SK-N-MC (cell line): Measurements from ENCODE around the gene BARX1.
"Not testable (repeated sequence)": the region's sequence is repeated elsewhere in the genome, so short reads cannot be mapped to it uniquely, and the experiment has no call there.

ENCODE experiments used
- DNase-seq: peaks from one replicate; pipeline ENCODE4 v3.0.0-alpha.2; 2011; ENCODE audit warnings: low read depth, low spot score
- H3K27ac ChIP-seq: fragments of 200-600 bp; sonication (generic); 2 replicates; pipeline ENCODE4 v1.5.1; 2016; ENCODE audit warnings: mixed run types
- H3K36me3 ChIP-seq: fragments of 200-600 bp; sonication (generic); 2 replicates; pipeline ENCODE4 v1.6.1; 2017; ENCODE audit warnings: antibody characterized with exemption, low read length, mixed read lengths; ENCODE audit not compliant: insufficient read depth
- H3K4me3 ChIP-seq: fragments of 200-600 bp; sonication (generic); 2 replicates; pipeline ENCODE4 v1.5.1; 2016
- H3K9ac ChIP-seq: fragments of 200-600 bp; sonication (generic); 2 replicates; pipeline ENCODE4 v1.8.0; 2017; ENCODE audit warnings: mixed run types, mixed read lengths; ENCODE audit not compliant: insufficient read length
- H3K9me3 ChIP-seq: fragments of 200-600 bp; sonication (generic); 2 replicates; pipeline ENCODE4 v1.6.1; 2017; ENCODE audit warnings: low read depth, mild to moderate bottlenecking, antibody characterized with exemption, low read length, moderate library complexity, mixed read lengths
- EZH2 ChIP-seq: fragments of 200-600 bp; sonication (generic); IDR thresholded peaks from one replicate; pipeline ENCODE4 v1.6.1; 2017; ENCODE audit warnings: antibody characterized with exemption
- FOXP2 ChIP-seq: optimal IDR thresholded peaks from 2 replicates; pipeline ENCODE3; 2011; ENCODE audit warnings: mild to moderate bottlenecking, moderate library complexity; ENCODE audit not compliant: insufficient read depth; ENCODE audit errors: extremely low read length, control extremely low read depth
- POLR2AphosphoS5 ChIP-seq: IDR thresholded peaks from 2 replicates; pipeline ENCODE4 v1.6.1; 2012; ENCODE audit warnings: mild to moderate bottlenecking, low read depth, low read length, borderline replicate concordance

BARX1 gene

GRCh38 chr9:93941493-93941892 lies 13.7 kb downstream of the BARX1 start:
- Histone ChIP-seq H3K4me3 (no peak overlapping the region), H3K27ac (no peak overlapping the region), H3K36me3 (no peaks in the 10 kb centered on the region), H3K9me3 (no peaks in the 10 kb centered on the region), H3K9ac (no peak overlapping the region)
- no peak for TF ChIP-seq EZH2
- no peak for TF ChIP-seq POLR2AphosphoS5
- no peak for TF ChIP-seq FOXP2
- no peak for DNase-seq

GRCh38 chr9:93940951-93941350 lies 14.2 kb downstream of the BARX1 start:
- no peak for DNase-seq
- Histone ChIP-seq H3K9me3 (no peaks in the 10 kb centered on the region), H3K4me3 (no peak overlapping the region), H3K27ac (no peak overlapping the region), H3K9ac (no peak overlapping the region), H3K36me3 (no peaks in the 10 kb centered on the region)
- TF ChIP-seq POLR2AphosphoS5 (no peak), FOXP2 (no peak), EZH2 (no peak)

GRCh38 chr9:93939589-93939988 lies 15.6 kb downstream of the BARX1 start:
- not testable (repeated sequence) for H3K36me3 ChIP-seq, DNase-seq, H3K4me3 ChIP-seq, H3K9ac ChIP-seq, H3K27ac ChIP-seq, H3K9me3 ChIP-seq

- Histone ChIP-seq H3K27ac (no peak overlapping the region), H3K36me3 (no peaks in the 10 kb centered on the region), H3K9me3 (no peaks in the 10 kb centered on the region), H3K4me3 (no peak overlapping the region), H3K9ac (no peak overlapping the region)
- TF ChIP-seq POLR2AphosphoS5 (no peak), FOXP2 (no peak), EZH2 (no peak)
- DNase-seq, result no peak
Observed at GRCh38 chr9:93937193-93937592, 18.0 kb downstream of the BARX1 start.

GRCh38 chr9:93931905-93932304 lies 23.2 kb downstream of the BARX1 start:
- H3K27ac ChIP-seq, result no peak overlapping the region
- TF ChIP-seq POLR2AphosphoS5 (no peak), FOXP2 (no peak), EZH2 (no peak)

GRCh38 chr9:93930070-93930469 lies 25.1 kb downstream of the BARX1 start:
- Histone ChIP-seq H3K9me3 (no peaks in the 10 kb centered on the region), H3K36me3 (no peaks in the 10 kb centered on the region), H3K27ac (no peak overlapping the region), H3K4me3 (no peak overlapping the region), H3K9ac (no peak overlapping the region)
- TF ChIP-seq POLR2AphosphoS5 (no peak), EZH2 (no peak), FOXP2 (no peak)
- DNase-seq, result no peak

More at GRCh38 chr9:93931905-93932304, 23.2 kb downstream of the BARX1 start:
- Histone ChIP-seq H3K36me3 (no peaks in the 10 kb centered on the region), H3K4me3 (no peak overlapping the region), H3K9ac (no peak overlapping the region), H3K9me3 (no peaks in the 10 kb centered on the region)
- DNase-seq, result no peak

- H3K4me3 ChIP-seq, result no peak overlapping the region
- TF ChIP-seq POLR2AphosphoS5 (no peak), FOXP2 (no peak), EZH2 (no peak)
- H3K36me3 ChIP-seq, result no peaks in the 10 kb centered on the region
- no peak overlapping the region for H3K27ac ChIP-seq
- DNase-seq, result no peak
- H3K9ac ChIP-seq, result no peak overlapping the region
- no peaks in the 10 kb centered on the region for H3K9me3 ChIP-seq
Observed at GRCh38 chr9:93929231-93929630, 25.9 kb downstream of the BARX1 start.

GRCh38 chr9:93922535-93922934 lies 32.6 kb downstream of the BARX1 start:
- H3K9me3 ChIP-seq, result no peaks in the 10 kb centered on the region
- H3K36me3 ChIP-seq, result no peaks in the 10 kb centered on the region
- H3K27ac ChIP-seq, result no peak overlapping the region
- no peak for DNase-seq
- no peak overlapping the region for H3K9ac ChIP-seq
- no peak overlapping the region for H3K4me3 ChIP-seq
- TF ChIP-seq EZH2 (no peak), FOXP2 (no peak)

GRCh38 chr9:93920131-93920800 lies 34.9 kb downstream of the BARX1 start:
- H3K36me3 ChIP-seq, result no peaks in the 10 kb centered on the region
- H3K9me3 ChIP-seq, result no peaks in the 10 kb centered on the region
- TF ChIP-seq POLR2AphosphoS5 (no peak), EZH2 (no peak), FOXP2 (no peak)
- no peak overlapping the region for H3K4me3 ChIP-seq
- H3K27ac ChIP-seq, result no peak overlapping the region
- no peak overlapping the region for H3K9ac ChIP-seq
- DNase-seq, result no peak
